ENCODE results near the gene MAP4K3.
"Not testable (repeated sequence)": the region's sequence is repeated elsewhere in the genome, so short reads cannot be mapped to it uniquely, and the experiment has no call there.

GRCh38 chr2:39321056-39322035, 115.7 kb downstream of the MAP4K3 start:
- not testable (repeated sequence) for TF ChIP-seq POLR2AphosphoS5 (IDR thresholded peaks at IDR 0.05; ENCODE audit: borderline replicate concordance, low read depth, low read length); EZH2 (IDR thresholded peaks at IDR 0.05); FOXP2 (optimal IDR thresholded peaks at IDR 0.05; ENCODE audit: control extremely low read depth, extremely low read length, insufficient read depth)

Measured in SK-N-MC (cell line).